ENCODE results near the gene B3GALNT2.

Gene B3GALNT2

DNA sequence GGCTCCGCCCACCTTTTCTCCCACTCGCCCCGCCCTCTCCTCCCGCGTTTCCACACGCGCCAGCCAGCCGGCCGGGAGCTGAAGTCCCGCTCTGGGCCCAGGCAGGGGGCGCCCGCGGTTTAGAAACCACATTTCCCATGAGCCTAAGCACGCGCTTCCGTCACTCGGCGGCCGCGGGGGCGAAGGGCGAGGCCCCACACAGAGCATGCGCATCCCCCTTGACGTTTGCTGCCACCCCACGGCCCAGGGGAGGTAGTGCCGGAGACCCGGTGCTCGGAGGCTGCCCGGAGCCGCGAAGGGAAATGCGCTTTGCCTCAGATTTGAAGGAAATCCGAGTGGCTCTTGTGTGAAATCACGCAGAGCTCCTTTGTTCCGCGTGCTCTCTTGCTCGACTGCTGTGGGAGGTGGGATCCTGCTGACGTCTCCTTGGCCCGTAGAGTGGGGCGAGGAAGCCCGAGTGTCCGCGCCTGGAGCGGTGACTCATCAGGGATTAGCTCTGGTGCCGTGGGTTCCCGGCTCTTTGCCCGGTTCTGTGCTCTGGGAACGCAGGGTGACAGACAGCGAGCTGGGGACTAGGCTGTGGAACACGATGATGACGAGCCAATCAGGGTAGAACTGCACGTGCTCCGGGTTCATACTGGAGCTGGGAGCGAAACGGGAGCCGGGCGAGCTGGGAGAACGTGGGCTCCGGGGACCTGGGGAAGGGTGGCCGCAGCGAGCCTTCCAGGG is 406 bp upstream of the B3GALNT2 start:
- Mint-ChIP-seq H3K4me3 (peak overlapping the region; percentile 93 to 97 (median 95)), H3K4me1 (peaks cover 14% of the 10 kb centered on the region), H3K9me3 (no peaks in the 10 kb centered on the region), H3K27me3 (ENCODE audit: low read depth) (peaks cover 4% of the 10 kb centered on the region), H3K27ac (peak overlapping the region; percentile 97 to 98 (median 98)), H3K36me3 (ENCODE audit: low read depth) (no peaks in the 10 kb centered on the region)
- TF ChIP-seq, protein P1, sequence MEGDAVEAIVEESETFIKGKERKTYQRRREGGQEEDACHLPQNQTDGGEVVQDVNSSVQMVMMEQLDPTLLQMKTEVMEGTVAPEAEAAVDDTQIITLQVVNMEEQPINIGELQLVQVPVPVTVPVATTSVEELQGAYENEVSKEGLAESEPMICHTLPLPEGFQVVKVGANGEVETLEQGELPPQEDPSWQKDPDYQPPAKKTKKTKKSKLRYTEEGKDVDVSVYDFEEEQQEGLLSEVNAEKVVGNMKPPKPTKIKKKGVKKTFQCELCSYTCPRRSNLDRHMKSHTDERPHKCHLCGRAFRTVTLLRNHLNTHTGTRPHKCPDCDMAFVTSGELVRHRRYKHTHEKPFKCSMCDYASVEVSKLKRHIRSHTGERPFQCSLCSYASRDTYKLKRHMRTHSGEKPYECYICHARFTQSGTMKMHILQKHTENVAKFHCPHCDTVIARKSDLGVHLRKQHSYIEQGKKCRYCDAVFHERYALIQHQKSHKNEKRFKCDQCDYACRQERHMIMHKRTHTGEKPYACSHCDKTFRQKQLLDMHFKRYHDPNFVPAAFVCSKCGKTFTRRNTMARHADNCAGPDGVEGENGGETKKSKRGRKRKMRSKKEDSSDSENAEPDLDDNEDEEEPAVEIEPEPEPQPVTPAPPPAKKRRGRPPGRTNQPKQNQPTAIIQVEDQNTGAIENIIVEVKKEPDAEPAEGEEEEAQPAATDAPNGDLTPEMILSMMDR (IDR thresholded peaks at IDR 0.05; ENCODE audit: unreplicated experiment in 3 of 3): peak; percentile 5 to 96 (median 90)

DNA sequence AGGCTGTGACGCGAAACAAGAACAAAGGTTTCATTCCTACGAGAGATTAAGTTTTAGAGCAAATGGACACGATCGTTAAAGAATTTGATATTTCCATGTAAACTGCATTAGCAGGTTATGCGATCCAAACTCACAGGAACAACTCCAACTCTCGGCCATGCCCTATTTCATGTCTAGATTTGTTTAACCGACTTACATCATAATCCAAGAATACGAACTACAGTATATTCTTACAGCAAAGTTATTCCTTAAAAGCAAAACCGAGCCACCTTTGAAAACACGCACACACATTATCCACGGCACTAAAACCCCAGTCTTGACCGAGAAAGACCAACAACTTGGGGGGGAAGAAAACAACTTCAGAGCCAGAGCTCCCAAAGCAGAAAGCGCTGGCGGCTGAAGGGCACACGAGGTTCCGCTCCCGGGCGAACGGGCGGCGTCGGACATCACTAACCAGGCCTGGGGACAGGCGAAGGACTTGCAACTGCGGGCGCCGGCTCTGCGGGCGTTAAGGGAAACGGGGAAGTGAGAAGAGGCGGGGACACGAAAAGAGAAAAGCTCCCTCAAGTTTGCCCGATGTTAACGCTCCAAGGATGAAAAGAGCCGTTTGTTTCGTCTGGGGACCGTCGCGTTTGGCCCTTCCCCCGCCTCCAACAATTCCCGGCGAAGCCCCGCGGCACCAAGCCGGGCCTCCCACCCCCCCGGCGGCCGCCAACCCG is 690 bp downstream of the B3GALNT2 start:
- no peaks in the 10 kb centered on the region for H3K9me3 Mint-ChIP-seq
- H3K27ac Mint-ChIP-seq: peak overlapping the region; percentile 92 to 97 (median 97)
- H3K4me1 Mint-ChIP-seq: peaks cover 20% of the 10 kb centered on the region
- H3K36me3 Mint-ChIP-seq (ENCODE audit: low read depth): no peaks in the 10 kb centered on the region
- TF ChIP-seq, protein P1 (IDR thresholded peaks at IDR 0.05; ENCODE audit: unreplicated experiment in 3 of 3): no peak
- H3K27me3 Mint-ChIP-seq (ENCODE audit: low read depth): peaks cover 4% of the 10 kb centered on the region
- H3K4me3 Mint-ChIP-seq: peak overlapping the region; percentile 95 to 97 (median 96)

DNA sequence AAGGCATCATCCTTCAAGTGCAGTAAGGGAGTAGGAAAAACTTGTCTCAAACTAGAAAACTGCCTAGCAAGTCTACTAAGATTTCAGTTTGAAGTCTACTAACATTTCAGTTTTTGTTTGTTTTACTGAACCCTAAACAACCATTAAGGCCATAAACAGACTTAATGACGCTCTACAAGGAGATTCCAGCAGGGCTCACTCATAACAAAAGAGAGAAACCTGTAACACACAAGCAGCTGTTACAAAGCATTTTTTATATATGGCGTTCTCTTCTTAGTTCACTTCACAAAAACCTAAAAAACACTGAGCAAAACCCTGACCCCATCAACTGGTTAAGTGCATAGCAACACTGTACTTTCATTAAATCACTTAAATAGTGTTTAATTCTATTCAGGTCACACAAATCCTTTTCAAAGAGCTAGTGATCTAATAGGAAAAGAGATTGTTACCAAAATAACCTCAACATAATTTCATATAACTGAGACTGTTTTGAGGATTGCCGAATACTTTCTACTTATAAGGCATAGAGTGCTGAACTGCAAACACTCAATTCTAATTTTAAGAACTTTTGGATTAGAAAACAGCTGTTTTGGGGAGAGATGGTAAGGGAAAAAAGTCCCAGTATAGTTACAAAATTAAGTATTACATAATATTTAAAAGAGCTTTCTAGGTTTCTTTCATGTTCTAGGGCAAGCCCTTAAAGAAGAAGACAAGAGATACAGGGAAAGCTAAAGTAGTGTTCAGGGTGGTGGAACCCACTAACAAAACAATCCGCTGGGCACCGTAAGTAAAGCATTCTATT is 1.4 kb downstream of the B3GALNT2 start:
- Mint-ChIP-seq H3K36me3 (ENCODE audit: low read depth) (no peaks in the 10 kb centered on the region), H3K27me3 (ENCODE audit: low read depth) (peaks cover 4% of the 10 kb centered on the region), H3K9me3 (no peaks in the 10 kb centered on the region), H3K4me1 (peaks cover 20% of the 10 kb centered on the region), H3K4me3 (peak overlapping the region; percentile 95 to 97 (median 96)), H3K27ac (peak overlapping the region; percentile 92 to 97 (median 97))
- TF ChIP-seq, protein P1 (IDR thresholded peaks at IDR 0.05; ENCODE audit: unreplicated experiment in 3 of 3): no peak

DNA sequence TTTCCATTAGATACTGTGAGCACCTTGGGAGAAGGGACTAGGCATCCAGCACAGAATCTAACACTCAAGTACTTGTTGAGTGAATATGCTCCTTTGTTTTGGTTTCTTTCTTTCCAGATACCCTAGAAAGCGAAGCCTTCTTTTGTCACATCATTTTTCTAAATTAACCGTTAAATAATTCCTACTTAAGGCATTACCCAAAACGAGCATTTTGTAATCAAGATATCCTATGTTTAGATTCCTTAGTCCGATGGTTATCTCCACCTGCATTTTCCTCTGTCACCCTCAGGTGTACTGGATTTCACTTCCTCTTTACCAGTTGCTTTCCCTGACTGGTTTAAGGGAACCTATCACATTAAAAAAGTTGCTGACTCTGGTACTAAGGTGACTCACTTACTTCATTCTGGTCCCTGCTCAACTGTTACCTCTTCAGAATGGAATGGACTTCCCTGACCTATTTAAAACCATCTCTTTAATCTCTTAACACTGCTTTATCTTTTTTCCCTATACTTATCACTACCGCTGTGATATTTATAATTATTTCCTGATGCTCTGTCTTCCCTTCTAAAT is 3.2 kb downstream of the B3GALNT2 start:
- H3K36me3 Mint-ChIP-seq (ENCODE audit: low read depth): no peaks in the 10 kb centered on the region
- no peaks in the 10 kb centered on the region for H3K9me3 Mint-ChIP-seq
- TF ChIP-seq, protein P1 (IDR thresholded peaks at IDR 0.05; ENCODE audit: unreplicated experiment in 3 of 3): no peak
- H3K27me3 Mint-ChIP-seq (ENCODE audit: low read depth): no peaks in the 10 kb centered on the region
- no peak overlapping the region for H3K27ac Mint-ChIP-seq
- peak overlapping the region in 1 of 3 experiments; percentile 42 for H3K4me3 Mint-ChIP-seq
- peaks cover 20% of the 10 kb centered on the region for H3K4me1 Mint-ChIP-seq

DNA sequence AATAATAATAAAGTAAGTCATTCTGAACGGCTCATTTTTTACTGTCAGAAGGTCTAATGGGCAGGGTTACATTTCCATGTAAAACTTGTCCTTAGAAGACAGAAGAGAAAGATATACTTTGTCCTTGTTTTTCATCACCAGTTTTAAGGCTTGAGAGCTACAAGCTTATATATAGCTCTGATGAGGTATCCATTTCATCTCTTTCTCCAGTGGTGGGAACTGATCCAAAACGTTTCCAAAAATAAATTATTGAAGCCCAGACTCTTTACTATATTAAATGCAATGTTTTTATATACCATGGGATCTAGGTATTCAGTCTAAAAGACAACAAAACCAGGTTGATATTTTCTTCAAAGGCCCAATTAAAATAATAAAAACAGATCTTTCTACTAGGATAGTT is 8.7 kb downstream of the B3GALNT2 start:
- Mint-ChIP-seq H3K36me3 (ENCODE audit: low read depth) (peaks cover 29% of the 10 kb centered on the region), H3K27me3 (ENCODE audit: low read depth) (no peaks in the 10 kb centered on the region), H3K27ac (no peak overlapping the region), H3K9me3 (no peaks in the 10 kb centered on the region), H3K4me3 (no peak overlapping the region), H3K4me1 (peaks cover 16% of the 10 kb centered on the region)
- TF ChIP-seq, protein P1 (IDR thresholded peaks at IDR 0.05; ENCODE audit: unreplicated experiment in 3 of 3): no peak
